A549 (cell line): ENCODE results near the gene FHIT.

Source experiments
- ATOH8 ChIP-seq: fragments of 250-450 bp; sonication (Bioruptor Pico); IDR thresholded peaks from 2 replicates; pipeline ENCODE4 v1.5.0; 2020; ENCODE audit warnings: low read depth, mild to moderate bottlenecking, moderate library complexity
- EP300 ChIP-seq, 2 experiments: fragments of >200 bp; sonication (Bioruptor Twin); formaldehyde crosslinking; IDR thresholded peaks; 2 replicates in 1 of 2; 3 replicates in 1 of 2; pipeline ENCODE4 v1.6.1; 2016 to 2017
- KDM1A ChIP-seq: fragments of 200-600 bp; sonication (generic); IDR thresholded peaks from 2 replicates; pipeline ENCODE4 v1.6.1; 2016; ENCODE audit warnings: low read depth, mild to moderate bottlenecking
- POLR2A ChIP-seq: IDR thresholded peaks from 2 replicates; pipeline ENCODE4 v1.6.1; 2012; ENCODE audit warnings: mild to moderate bottlenecking, low read length
- TF ChIP-seq, protein P1 (sequence below): fragments of >200 bp; sonication (Bioruptor Twin); formaldehyde crosslinking; IDR thresholded peaks from 3 replicates; pipeline ENCODE4 v1.5.1; 2016
- TF ChIP-seq, protein P2 (sequence below): IDR thresholded peaks from 2 replicates; pipeline ENCODE4 v1.6.1; 2012
- TF ChIP-seq, protein P3 (sequence below): fragments of 200-600 bp; sonication (generic); IDR thresholded peaks from 2 replicates; pipeline ENCODE4 v1.6.1; 2016; ENCODE audit warnings: antibody characterized with exemption, mild to moderate bottlenecking, moderate library complexity

DNA sequence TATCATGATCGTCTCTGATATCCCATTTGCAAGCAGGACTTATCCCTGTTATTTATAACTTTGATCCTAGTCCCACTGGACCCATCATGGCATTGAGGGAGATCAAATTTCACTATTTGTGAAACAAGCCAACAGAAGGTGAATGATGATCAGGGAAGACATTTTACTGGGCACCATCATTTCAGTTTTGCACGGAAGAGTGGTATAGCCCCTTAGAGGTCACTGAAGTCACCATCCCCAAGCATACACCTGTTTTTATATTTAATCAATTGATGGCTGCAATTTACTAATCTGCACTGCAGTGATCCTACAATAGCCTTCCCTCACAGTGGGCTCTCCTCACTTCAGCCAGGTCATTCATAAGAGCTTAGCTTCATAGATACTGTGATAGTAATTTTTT is 132.4 kb downstream of the FHIT start:
- TF ChIP-seq, protein P1, sequence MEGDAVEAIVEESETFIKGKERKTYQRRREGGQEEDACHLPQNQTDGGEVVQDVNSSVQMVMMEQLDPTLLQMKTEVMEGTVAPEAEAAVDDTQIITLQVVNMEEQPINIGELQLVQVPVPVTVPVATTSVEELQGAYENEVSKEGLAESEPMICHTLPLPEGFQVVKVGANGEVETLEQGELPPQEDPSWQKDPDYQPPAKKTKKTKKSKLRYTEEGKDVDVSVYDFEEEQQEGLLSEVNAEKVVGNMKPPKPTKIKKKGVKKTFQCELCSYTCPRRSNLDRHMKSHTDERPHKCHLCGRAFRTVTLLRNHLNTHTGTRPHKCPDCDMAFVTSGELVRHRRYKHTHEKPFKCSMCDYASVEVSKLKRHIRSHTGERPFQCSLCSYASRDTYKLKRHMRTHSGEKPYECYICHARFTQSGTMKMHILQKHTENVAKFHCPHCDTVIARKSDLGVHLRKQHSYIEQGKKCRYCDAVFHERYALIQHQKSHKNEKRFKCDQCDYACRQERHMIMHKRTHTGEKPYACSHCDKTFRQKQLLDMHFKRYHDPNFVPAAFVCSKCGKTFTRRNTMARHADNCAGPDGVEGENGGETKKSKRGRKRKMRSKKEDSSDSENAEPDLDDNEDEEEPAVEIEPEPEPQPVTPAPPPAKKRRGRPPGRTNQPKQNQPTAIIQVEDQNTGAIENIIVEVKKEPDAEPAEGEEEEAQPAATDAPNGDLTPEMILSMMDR: no peak
- TF ChIP-seq ATOH8 (CRISPR knock-in tag) (no peak), KDM1A (no peak), EP300 (IDR thresholded peaks at IDR 0.05) (no peak), POLR2A (no peak)
- TF ChIP-seq, protein P2, sequence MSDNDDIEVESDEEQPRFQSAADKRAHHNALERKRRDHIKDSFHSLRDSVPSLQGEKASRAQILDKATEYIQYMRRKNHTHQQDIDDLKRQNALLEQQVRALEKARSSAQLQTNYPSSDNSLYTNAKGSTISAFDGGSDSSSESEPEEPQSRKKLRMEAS: no peak
- TF ChIP-seq, protein P3, sequence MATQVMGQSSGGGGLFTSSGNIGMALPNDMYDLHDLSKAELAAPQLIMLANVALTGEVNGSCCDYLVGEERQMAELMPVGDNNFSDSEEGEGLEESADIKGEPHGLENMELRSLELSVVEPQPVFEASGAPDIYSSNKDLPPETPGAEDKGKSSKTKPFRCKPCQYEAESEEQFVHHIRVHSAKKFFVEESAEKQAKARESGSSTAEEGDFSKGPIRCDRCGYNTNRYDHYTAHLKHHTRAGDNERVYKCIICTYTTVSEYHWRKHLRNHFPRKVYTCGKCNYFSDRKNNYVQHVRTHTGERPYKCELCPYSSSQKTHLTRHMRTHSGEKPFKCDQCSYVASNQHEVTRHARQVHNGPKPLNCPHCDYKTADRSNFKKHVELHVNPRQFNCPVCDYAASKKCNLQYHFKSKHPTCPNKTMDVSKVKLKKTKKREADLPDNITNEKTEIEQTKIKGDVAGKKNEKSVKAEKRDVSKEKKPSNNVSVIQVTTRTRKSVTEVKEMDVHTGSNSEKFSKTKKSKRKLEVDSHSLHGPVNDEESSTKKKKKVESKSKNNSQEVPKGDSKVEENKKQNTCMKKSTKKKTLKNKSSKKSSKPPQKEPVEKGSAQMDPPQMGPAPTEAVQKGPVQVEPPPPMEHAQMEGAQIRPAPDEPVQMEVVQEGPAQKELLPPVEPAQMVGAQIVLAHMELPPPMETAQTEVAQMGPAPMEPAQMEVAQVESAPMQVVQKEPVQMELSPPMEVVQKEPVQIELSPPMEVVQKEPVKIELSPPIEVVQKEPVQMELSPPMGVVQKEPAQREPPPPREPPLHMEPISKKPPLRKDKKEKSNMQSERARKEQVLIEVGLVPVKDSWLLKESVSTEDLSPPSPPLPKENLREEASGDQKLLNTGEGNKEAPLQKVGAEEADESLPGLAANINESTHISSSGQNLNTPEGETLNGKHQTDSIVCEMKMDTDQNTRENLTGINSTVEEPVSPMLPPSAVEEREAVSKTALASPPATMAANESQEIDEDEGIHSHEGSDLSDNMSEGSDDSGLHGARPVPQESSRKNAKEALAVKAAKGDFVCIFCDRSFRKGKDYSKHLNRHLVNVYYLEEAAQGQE: no peak
